Activated CD4-positive, alpha-beta T cell treated with anti-CD3 and anti-CD28 coated beads, Interleukin-2, Interleukin-4, amounts not matched to agents 100 ng/mL and 50 ng/mL, durations not matched to agents 16 hours and 8 hours (primary cell): Measurements from ENCODE around the gene LARP4B.
"Not testable (repeated sequence)": the region's sequence is repeated elsewhere in the genome, so short reads cannot be mapped to it uniquely, and the experiment has no call there.

Experiments
- DNase-seq: peaks from one replicate; pipeline ENCODE4 v3.0.0-alpha.2; 2020; ENCODE audit warnings: low spot score

LARP4B gene

GRCh38 chr10:786633-787474 is 144.7 kb downstream of the LARP4B start:
- no peak for DNase-seq

DNA sequence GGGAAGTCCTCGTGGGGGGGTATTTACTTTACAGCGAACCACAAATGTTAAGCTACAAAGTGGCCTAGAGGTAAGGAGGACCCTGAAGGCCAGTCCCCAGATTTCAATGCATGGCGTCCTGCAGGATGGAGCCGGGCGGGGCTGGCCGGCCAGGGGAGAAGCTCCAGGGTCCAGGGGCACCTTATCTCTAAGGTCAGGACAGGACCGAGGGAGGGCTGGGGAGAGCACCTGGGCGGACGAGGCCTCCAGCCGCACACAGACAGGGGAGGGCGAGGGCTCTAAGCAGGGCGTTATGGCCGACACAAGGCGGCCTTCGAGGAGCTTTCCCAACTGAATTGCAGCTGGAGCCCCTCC is 145.7 kb downstream of the LARP4B start:
- no peak for DNase-seq

- no peak for DNase-seq
Observed at GRCh38 chr10:785089-785860, 146.2 kb downstream of the LARP4B start.

DNA sequence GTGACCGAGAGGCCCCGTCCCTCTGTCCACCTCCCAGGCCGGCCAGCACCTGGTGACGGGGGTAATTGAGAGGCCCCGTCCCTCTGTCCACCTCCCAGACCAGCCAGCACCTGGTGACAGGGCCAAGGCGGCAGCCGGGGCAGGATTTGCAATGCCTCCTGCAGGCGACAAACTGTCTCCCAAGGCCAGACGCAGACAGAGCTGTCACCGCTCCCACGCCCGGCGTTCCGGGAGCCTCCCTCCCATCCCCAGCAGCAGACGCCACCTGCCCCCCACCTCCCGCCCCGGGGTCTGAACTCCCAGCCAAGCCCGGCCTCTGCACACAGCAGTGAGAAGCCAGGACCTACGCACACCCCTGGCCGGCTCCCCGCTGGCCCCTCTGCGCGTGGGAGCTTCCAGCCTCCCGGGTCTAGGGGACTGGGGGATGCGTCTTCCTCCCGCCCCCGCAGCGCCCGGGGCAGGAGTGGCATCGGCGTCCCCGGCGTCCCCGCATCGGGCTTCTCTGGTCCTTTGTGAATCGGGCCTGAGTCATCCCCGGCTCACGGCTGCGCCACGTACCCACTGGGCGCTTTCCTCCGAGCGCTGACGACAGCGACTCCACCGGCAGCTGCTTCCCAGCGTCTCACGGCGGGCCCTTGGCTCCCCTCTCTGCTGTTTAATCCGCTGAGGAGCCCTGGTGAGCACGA is 147.0 kb downstream of the LARP4B start:
- DNase-seq = peak; percentile 48

GRCh38 chr10:782751-783648 is 148.5 kb downstream of the LARP4B start:
- no peak for DNase-seq

GRCh38 chr10:780536-781524 is 150.7 kb downstream of the LARP4B start:
- DNase-seq = no peak

- DNase-seq = no peak
Observed at GRCh38 chr10:778626-779330, 152.7 kb downstream of the LARP4B start.

DNA sequence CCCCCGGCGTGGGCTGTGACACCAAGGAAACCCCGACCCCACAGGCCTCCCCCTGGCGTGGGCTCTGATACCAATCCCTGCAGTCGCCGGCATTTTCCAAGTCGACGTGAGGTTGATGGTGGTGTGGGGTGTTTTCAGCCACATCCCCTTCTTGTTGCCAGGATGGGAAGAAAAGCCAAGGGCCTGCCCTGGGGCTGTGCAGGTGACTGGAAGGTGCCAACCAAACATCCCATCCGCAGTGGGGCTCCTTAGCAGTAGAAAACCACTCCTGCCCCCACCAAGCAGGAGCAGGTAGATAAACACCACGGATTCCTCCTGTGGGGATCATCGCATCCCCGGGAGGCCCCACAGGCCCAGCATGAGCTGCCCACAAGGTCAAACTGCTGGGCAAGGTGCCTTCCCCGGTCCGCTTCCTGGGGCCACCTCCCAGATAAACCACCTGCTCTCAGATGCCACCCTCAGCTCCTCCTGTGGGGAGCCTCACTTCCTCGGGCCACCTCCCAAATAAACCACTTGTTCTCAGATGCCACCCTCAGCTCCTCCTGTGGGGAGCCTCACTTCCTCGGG is 153.5 kb downstream of the LARP4B start:
- no peak for DNase-seq

DNA sequence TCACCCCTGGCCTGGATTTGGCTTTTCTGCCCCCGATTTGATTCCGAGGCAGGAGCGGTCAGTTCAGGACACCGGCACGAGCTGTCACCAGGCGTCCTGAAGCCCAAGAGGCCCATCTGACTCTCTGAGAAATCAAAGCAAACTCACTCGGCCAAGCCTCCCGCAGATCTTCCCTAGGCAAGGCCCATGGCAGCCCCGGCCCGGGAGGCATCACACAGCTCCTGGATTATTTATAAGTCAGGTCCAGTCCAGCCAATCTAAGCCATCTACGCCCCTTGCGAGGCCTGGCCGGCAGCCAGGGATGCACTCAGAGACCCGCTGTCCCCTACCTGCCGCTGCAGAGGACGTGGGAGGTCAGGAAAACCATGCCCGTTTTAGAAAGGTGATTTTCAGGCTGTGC is 154.7 kb downstream of the LARP4B start:
- no peak for DNase-seq

DNA sequence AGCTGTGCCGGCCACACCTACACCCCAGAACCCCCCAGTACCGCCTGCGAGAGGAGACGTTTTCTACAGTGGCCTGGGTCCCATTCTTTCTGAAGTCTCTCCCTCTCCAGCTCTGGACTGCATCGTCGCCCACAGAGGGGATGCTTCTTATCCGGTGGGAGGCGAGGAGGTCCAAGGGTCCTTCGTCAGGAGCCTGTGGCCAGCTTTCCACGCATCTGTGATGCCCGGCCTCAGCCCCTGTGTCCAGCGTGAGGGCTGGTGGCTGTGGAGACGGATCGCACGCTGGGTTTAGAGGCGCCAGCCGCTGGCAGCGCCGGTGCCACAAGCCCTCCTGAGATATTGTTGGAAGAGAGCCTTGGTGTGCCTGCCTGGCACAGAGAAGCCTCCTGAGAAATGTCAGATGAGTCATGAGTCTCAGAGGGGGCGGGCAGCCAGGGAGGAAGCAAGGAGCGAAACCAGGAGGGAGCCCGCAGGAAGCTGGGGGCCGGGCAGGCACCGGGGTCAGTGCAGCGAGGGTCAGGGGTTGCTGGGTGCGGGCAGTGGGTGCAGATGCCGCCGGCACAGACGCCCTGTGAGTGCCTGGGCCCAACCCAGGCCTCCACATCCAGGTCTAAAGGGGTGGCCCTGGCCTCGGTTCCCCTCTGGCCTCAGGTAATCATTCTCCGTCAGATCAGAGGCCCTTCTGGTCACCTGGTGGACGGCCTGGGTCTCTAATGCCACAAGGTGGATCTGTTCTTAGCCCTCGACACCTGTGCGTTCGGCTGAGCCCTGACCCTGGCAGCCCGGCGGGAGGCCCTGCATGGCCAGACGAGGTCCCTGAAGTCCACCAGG is 156.0 kb downstream of the LARP4B start:
- no peak for DNase-seq

- DNase-seq = no peak
Observed at GRCh38 chr10:774661-775244, 156.8 kb downstream of the LARP4B start.

- no peak for DNase-seq
Observed at GRCh38 chr10:774223-774622, 157.3 kb downstream of the LARP4B start.

DNA sequence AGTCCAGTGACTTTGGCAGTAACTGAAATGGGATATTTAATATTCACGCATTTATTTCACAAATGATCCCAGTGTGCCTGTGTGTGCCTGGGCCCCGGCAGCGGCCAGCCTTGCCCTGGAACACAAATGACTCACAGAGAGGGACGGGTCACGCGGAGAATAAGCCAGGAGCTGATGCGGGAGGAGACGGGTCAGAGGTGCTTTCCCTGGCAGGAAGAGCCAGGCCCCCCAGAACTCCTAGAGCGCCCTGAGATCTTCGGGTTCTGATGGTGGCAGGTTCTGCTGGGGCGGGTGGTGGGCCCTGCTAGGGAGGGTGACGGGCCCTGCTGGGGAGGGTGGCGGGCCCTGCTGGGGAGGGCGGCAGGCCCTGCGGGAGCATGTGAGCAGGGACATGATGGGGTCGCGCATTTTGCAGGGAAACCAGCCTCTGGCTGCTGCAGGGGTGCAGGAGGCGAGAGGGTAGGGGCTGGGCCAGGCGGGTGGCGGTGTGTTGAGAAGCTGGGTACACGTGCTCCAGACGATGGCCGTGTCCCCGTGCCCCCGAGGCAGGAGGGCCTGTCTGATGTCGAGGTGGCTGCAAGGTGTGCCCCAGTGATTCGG is 157.8 kb downstream of the LARP4B start:
- DNase-seq = no peak

GRCh38 chr10:772227-772637 is 159.3 kb downstream of the LARP4B start:
- no peak for DNase-seq

GRCh38 chr10:771647-772046 is 159.9 kb downstream of the LARP4B start:
- DNase-seq = no peak

DNA sequence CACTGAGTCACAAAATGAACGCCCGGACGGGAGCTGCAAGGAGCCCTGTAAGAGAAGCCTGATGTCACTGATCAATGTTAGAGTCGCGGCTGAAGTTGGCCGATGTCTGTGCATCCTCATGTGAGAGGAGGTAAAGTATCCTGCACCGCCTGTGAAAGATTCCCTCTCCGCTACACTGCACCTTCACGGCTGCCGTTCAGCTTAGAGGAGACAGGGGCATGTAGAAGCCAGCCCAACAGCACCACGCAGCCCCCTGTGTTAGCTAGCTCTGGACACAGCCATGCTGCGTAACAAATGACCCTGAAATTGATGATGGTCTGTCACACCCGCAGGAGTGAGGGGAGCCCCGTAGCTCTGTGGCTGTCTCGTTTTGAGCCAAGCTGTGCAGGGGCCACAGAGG is 160.5 kb downstream of the LARP4B start:
- DNase-seq = no peak

DNA sequence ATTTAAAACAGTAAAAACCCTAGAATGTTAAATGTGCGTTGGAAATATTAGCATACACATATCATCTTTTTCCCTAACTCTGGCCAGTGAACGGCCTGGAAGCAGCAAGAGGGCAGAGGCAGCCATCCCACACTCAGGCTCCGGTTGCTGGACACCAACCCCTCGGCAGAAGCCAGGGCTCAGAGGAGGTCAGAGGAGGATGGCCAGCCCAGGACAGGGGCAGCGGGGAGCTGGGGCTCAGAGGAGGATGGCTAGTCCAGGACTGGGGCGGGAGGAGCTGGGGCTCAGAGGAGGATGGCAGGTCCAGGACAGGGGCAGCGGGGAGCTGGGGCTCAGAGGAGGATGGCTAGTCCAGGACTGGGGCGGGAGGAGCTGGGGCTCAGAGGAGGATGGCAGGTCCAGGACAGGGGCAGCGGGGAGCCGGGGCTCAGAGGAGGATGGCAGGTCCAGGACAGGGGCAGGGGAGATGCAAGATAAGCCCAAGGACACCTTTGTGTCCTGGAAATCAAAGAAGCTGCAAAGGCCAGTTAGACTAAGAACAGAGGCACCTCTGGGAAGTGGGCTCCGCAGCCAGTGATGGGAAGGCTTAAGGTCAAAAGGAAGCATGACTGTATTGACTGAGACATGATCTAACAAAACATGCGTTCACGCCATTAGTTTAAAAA is 161.3 kb downstream of the LARP4B start:
- DNase-seq = not testable (repeated sequence)
